GM19438 (cell line): ENCODE results near the gene NEGR1.

Source experiments
- ATAC-seq: cut with Tn5 transposase; IDR thresholded peaks from one replicate; pipeline ENCODE4 v1.9.1; 2021; ENCODE audit warnings: low read depth; ENCODE audit not compliant: unreplicated experiment

The NEGR1 gene

GRCh38 chr1:71882226-71882625 is 400.1 kb downstream of the NEGR1 start:
- no peak for ATAC-seq

DNA sequence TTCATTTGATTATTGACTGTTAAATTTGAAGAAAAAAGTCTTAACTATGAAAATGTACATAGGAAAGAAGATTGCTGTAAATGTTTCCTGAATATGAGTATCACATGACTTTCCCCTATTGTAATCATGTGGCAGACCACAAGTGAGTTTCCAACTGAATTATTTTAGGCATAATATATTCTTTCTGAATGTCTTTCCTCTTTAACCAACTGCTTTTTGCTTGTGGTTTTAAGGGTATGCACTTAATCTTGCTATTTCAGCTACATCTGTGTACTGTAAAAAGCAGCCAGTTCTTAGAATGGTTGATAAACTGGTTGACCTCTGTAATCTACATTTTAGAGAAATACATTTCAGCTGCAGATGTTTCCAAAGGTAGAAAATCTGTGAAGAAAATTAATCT is 400.7 kb downstream of the NEGR1 start:
- ATAC-seq: no peak

DNA sequence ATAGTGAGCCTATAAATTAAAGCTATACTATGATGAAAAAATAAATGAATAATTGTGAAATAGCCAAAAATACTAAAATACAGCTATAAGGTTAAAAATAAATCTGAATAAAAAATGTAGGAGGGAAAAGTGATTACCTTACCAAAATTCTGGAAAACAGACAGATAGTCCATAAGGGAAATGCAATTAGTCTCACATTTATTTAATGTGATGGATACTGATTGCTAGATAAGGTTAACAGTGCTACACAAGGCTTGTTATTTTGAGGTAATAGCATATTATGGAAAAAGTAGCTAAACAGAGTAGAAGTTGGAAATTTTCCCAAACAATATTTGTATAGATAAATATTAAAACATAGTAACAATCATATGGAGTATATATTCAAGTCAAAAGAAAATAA is 413.0 kb downstream of the NEGR1 start:
- ATAC-seq: no peak

DNA sequence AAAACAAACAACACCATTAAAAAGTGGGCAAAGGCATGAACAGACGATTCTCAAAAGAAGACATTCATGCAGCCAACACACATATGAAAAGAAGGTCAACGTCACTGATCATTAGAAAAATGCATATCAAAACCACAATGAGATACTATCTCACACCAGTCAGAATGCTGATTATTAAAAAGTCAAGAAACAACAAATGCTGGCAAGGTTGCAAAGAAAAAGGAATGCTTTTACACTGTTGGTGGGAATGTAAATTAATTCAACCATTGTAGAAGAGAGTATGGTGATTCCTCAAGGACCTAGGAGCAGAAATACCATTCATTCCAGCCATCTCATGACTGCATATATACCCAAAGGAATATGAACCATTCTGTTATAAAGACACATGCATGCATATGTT is 419.6 kb downstream of the NEGR1 start:
- ATAC-seq: no peak

- no peak for ATAC-seq
Measured at GRCh38 chr1:71861022-71861421, 421.3 kb downstream of the NEGR1 start.

DNA sequence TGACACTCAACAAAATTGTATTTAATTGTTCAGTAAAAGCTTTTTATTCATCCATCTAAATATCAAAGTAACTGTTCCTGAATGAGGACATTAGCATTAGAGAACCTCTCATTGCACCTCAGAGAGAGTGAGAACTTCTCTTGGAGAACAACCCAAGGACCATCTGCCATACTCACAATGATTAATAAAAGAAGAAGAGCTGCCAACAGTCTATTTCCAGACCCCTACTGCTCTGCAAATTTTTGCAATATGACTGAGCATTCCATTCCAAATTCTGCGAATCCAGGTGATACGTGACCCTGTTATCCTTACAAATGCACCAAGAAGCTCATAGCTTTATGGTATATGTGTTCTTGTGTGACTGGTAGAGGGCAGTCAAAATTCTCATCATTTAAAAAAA is 422.5 kb downstream of the NEGR1 start:
- no peak for ATAC-seq

DNA sequence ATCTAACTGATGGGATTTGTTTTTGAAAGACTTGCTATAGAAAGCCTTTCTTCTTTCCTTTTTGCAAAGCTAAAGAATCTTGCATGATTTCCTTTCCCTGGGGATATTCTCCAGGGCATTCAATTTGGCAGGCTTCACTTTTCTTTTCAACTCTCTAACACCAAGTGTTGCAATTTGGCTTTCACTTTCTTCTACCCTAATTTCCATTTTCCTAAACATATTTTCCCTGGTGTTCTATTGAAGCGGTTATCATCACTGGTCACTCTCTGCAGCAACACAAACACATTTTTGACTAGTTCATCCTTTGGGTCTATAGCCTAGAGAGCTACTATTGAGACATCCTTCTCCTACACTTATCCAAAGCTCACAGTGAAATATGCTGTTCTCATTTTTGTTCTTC is 424.5 kb downstream of the NEGR1 start:
- no peak for ATAC-seq

- ATAC-seq: no peak
Measured at GRCh38 chr1:71853360-71853759, 429.0 kb downstream of the NEGR1 start.

DNA sequence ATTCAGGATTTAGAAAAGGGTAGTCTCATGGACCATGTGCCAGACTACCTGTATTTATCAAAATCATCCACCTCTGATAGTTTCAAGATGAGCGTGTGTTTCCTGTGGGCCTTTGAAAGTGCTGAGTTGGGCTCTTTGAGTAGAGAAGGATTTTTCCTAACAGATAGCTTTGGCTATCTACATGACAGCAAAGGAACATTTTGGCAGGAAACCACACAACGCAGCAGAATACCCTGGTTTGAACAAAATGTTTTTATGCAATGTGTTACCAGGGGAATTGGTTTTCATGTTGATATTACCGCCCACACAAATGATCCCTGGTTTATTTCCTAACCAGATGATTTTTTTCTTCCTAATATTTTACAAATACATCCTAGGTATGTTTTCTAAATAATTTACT is 431.4 kb downstream of the NEGR1 start:
- no peak for ATAC-seq

DNA sequence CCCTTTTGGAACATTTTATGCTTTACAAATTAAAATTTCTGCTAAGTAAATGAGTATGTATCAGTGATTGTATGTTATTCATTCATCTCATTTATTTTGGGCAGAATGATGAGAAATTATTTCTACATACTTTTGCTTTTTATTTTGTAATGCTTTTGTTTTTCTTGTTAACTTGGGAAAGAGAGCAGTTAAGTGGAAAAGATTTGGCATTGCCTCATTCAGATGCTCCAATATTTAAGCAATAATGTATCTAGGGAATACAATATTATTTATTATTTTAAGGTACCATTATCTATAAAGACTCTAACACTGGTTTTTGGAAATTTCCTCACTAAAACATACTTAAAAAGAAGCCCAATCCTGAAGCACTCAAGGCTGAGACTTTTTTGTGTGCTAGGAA is 431.8 kb downstream of the NEGR1 start:
- ATAC-seq: no peak

DNA sequence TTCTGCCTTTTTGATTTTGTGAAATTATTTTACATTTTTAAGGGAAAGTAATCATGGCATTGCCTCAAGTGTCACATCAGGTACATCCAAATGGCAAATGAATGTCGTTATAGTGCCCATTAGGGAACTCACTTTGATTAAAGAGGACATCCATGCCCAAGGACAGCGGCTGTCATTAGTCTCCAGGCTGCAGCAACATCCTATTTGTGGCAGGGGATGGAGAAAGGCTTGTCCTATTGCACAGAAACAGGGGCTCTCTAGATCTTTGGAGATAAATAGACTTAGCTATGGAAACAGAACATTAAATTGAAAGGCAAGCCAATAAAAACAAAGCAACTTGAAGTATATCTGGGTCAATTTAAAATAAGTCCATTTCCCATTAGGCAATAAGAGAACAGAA is 439.3 kb downstream of the NEGR1 start:
- no peak for ATAC-seq

- no peak for ATAC-seq
Measured at GRCh38 chr1:71839876-71840275, 442.5 kb downstream of the NEGR1 start.

GRCh38 chr1:71836904-71837303 is 445.4 kb downstream of the NEGR1 start:
- no peak for ATAC-seq

DNA sequence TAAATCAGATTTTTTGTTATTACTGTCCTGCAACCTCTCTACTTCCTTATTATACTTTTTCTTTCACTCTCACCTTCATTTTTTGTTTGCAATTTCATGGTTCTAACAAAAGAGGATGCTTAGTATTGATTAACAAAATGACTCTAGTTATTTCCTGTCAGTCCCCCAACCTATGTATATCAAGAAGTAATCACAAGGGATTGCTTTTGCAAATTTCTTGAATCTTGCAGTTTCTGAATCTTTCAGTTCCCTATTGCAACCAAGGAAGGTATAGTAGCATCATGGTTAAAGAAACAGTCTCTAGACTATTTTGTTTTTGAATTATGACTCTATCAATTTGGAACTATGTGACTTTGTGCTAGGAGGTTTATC is 446.9 kb downstream of the NEGR1 start:
- ATAC-seq: peak; percentile 92

DNA sequence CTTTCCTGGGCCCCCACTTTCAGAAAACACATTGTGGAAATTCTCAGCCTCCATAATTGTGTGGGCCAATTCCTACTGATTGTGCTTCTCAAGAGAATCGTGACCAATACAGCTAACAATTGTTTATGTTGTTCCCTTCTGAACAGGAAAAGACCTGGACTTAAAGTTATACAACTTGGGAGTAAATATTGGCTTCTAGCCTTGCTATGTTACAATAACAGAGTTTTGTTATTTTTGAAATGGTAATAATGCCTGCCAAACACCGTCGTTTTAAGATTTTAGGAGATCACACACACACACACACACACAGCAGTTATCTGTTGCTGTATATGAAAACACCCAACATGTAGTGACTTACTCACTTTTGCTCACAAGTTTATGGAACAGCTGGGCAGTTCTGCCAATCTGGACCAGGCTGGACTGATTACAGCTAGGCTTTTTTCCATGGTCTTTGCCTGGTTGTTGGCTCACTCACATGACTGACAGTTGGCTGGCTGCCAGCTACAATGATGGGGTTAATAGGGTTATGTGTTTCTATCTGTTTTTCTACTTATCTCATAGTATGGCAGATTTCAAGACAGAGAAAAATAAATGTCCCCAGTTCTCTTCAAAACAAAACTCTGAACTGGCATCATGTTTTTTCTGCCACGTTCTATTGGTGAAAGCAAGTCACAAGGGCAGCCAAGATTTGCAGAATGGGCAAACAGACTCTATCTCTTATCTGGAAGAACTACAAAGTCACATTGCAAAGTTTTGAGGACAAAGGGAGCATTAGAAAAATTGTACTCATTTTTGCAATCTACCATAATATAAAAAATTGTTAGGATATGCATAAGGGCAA is 447.5 kb downstream of the NEGR1 start:
- peak; percentile 17 for ATAC-seq

DNA sequence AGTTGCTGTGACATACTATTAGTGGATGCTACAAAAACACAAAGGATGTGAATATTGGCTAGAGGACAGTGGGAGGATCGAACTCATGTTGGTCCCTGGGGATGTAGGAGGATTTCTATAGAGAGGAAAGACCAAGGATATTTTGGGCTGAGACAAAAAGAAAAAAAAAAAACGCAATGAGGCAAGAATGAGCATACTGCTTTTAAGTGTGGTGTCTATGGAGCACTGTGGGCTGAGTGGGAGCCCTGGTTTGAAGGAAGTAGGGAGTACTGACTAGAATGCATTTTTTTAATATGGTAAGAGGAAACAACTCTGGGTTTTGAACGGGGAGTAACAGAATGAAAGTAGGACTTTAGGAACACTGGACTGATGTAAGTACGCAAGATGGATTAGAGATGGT is 450.7 kb downstream of the NEGR1 start:
- no peak for ATAC-seq

GRCh38 chr1:71829346-71829745 is 453.0 kb downstream of the NEGR1 start:
- ATAC-seq: no peak

DNA sequence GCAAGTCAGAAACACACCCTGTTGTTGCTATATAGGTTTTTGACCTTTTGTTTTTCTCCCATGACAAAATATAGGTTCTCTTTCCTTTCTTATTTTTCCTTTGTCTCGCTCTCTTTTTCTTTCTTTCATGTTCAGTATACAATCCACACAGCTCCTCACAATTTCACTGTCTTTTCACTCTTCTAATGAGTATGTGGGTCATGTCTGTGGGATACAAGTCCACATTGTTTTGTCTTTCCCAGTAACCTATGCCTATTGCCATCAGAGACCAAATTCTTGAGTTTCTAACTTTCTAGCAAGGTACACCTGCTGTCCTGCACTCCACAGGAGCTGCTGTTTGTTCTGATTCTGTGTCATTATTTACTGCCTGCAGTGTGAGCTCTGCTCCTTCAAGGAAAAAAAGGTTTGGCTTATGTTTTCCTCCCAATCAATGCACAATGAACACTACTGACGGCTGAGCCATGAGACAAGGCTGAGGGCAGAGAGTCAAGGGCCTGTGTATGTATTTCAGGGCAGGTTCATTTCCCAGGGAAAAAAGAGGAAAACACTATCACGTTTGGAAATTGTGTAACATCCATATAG is 453.8 kb downstream of the NEGR1 start:
- no peak for ATAC-seq

GRCh38 chr1:71823708-71824305 is 458.5 kb downstream of the NEGR1 start:
- ATAC-seq: no peak

DNA sequence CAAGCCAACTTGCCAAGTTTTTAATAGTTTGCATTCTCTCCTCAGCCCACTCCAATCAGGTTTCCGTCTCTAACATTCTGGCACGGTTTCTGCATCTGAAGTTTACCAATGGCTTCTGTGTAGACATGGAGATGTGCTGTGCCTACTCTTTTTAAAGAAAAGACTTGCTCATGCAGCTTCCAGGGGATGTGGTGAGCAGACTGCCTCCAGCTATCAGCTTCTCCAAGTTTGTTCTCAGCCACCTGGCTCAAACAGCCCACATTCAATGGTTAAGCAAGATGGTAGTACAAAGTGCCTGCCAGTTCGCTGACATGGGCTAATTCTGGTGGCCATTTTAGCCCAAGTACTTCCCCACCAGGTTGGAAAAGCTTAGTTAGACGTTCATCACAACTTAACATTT is 465.3 kb downstream of the NEGR1 start:
- no peak for ATAC-seq

DNA sequence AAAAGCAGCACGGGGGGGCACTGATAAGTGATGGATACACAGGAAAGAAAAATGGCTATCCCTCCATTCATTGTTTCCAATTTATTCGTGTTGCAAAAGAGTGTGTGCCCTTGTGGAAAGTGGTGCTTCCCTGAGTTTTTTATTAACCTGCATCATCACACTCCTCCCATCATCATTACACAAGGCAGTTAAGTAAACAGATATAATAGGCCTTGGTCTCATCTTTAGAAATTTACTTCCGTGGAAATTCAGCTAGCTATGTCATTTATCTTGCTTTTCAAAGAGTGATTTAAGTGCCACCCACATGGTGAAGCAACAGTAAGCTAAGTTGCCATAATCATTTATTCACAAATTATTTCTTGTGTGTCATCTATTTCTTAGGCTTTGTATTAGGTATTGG is 473.3 kb downstream of the NEGR1 start:
- ATAC-seq: no peak

DNA sequence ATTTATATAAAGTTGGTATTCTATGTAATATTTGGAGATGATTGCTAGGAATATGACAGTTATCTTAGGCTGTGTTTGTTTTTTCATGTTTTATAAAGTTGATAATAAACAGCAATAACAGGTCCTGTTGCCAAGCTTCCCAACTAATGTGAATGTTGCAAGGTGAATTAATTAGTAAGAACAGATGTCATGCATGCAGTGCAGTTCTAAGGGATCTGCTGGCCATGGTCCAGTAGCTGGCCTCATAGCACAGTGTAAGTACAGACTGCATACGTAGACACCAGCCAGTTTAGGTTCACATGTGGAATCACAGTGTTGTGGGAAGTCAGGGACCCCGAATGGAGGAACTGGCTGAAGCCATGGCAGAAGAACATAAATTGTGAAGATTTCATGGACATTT is 478.2 kb downstream of the NEGR1 start:
- no peak for ATAC-seq
